Smooth muscle cell (in vitro differentiated cells): ENCODE results near the gene NR0B2. TPM values are rescaled to one million over a fixed set of nuclear protein-coding genes. Genes with fewer than 3 reads are reported as not detected.

ENCODE experiments used
- DNase-seq: peaks from one replicate; lab custom pipeline; 2025; ENCODE audit not compliant: unreplicated experiment; lab: John Stamatoyannopoulos, UW
- H2AFZ ChIP-seq: fragments of 200-600 bp; sonication (generic); 2 replicates; pipeline ENCODE4 v1.6.0; 2016; ENCODE audit warnings: antibody characterized with exemption, low read depth, mild to moderate bottlenecking
- H3F3A ChIP-seq: fragments of 200-600 bp; sonication (generic); 2 replicates; pipeline ENCODE4 v1.6.0; 2017; ENCODE audit warnings: antibody characterized with exemption, low read depth
- H3K27ac ChIP-seq: fragments of 200-600 bp; sonication (generic); 2 replicates; pipeline ENCODE4 v1.5.1; 2016; ENCODE audit warnings: low read depth, mild to moderate bottlenecking
- H3K27me3 ChIP-seq: fragments of 200-600 bp; sonication (generic); 2 replicates; pipeline ENCODE4 v1.6.1; 2016; ENCODE audit warnings: low read depth, mild to moderate bottlenecking
- H3K36me3 ChIP-seq: fragments of 200-600 bp; sonication (generic); 2 replicates; pipeline ENCODE4 v1.5.1; 2016; ENCODE audit warnings: low read depth
- H3K4me1 ChIP-seq: fragments of 200-600 bp; sonication (generic); 2 replicates; pipeline ENCODE4 v1.5.1; 2016; ENCODE audit warnings: low read depth
- H3K4me2 ChIP-seq: fragments of 200-600 bp; sonication (generic); 2 replicates; pipeline ENCODE4 v1.6.0; 2016; ENCODE audit warnings: mild to moderate bottlenecking
- H3K4me3 ChIP-seq: fragments of 200-600 bp; sonication (generic); 2 replicates; pipeline ENCODE4 v1.5.1; 2016; ENCODE audit warnings: mild to moderate bottlenecking
- H3K79me2 ChIP-seq: fragments of 200-600 bp; sonication (generic); 2 replicates; pipeline ENCODE4 v1.6.0; 2016; ENCODE audit warnings: low read depth, mild to moderate bottlenecking
- H3K9ac ChIP-seq: fragments of 200-600 bp; sonication (generic); 2 replicates; pipeline ENCODE4 v1.6.0; 2016; ENCODE audit warnings: low read depth
- H3K9me3 ChIP-seq: fragments of 200-600 bp; sonication (generic); replicated peaks from 2 replicates; pipeline ENCODE4 v1.5.1; 2016; ENCODE audit warnings: low read depth
- H4K20me1 ChIP-seq: fragments of 200-600 bp; sonication (generic); 2 replicates; pipeline ENCODE4 v1.6.0; 2016; ENCODE audit warnings: low read depth
- WGBS: methylation state at CpG from one replicate; pipeline ENCODE4 v1.1.7; 2016; ENCODE audit warnings: low lambda C conversion rate; 5-methylcytosine and 5-hydroxymethylcytosine counted together
- polyA plus RNA-seq: library from polyadenylated mRNA; unstranded; fragments of >200 nt; fragmentation: Nextera tagmentation; extraction: Ambion mirVana; gene quantifications from 2 replicates; pipeline ENCODE4 v1.2.1, GENCODE V29; 2016
- total RNA-seq: library from RNA; depleted of rRNA; stranded (reverse); fragments of >200 nt; gene quantifications from 2 replicates; pipeline ENCODE4 v1.2.3, GENCODE V29; 2014
- TF ChIP-seq, protein P1 (sequence below): fragments of 200-600 bp; sonication (generic); IDR thresholded peaks from 2 replicates; pipeline ENCODE4 v1.5.1; 2017; ENCODE audit warnings: borderline replicate concordance, mild to moderate bottlenecking, antibody characterized with exemption; ENCODE audit not compliant: insufficient read depth, poor library complexity, severe bottlenecking

Gene NR0B2
- total and polyA plus RNA-seq, 2 experiments from 2014 or later: not detected

DNA sequence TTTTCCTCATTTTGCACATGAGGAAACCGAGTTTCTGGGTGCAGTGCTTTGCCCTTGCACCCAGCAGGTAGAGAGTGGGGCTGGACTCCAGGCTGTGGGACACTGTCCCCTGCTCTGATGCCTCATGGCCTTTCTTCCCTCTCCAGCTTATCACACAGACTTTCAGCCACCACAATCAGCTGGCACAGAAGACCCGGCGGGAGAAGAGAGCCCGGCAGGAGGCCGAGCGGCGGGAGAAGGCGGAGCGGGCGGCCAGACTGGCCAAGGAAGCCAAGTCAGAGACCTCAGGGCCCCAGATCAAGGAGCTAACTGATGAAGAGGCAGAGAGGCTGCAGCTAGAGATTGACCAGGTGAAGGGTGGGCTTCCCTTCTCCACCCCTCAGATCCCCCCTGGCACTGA lies 27.5 kb upstream of the NR0B2 start:
- TF ChIP-seq, protein P1, sequence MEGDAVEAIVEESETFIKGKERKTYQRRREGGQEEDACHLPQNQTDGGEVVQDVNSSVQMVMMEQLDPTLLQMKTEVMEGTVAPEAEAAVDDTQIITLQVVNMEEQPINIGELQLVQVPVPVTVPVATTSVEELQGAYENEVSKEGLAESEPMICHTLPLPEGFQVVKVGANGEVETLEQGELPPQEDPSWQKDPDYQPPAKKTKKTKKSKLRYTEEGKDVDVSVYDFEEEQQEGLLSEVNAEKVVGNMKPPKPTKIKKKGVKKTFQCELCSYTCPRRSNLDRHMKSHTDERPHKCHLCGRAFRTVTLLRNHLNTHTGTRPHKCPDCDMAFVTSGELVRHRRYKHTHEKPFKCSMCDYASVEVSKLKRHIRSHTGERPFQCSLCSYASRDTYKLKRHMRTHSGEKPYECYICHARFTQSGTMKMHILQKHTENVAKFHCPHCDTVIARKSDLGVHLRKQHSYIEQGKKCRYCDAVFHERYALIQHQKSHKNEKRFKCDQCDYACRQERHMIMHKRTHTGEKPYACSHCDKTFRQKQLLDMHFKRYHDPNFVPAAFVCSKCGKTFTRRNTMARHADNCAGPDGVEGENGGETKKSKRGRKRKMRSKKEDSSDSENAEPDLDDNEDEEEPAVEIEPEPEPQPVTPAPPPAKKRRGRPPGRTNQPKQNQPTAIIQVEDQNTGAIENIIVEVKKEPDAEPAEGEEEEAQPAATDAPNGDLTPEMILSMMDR: no peak
- Histone ChIP-seq H3K27me3 (no peaks in the 10 kb centered on the region), H3K79me2 (peaks cover 26% of the 10 kb centered on the region), H3K4me3 (no peak overlapping the region), H3K9ac (no peak overlapping the region), H3K9me3 (no peaks in the 10 kb centered on the region), H3K27ac (no peak overlapping the region), H4K20me1 (peaks cover 32% of the 10 kb centered on the region), H3K4me1 (no peaks in the 10 kb centered on the region), H2AFZ (no peak overlapping the region), H3K36me3 (peaks cover 5% of the 10 kb centered on the region), H3F3A (peaks cover 2% of the 10 kb centered on the region), H3K4me2 (no peak overlapping the region)
- 99% methylated on average over 10 of the region's 10 CpGs for WGBS
- DNase-seq: no peak

- Histone ChIP-seq H3K4me3 (no peak overlapping the region), H3K27me3 (no peaks in the 10 kb centered on the region), H3K36me3 (peaks cover 5% of the 10 kb centered on the region), H3K9ac (no peak overlapping the region), H3K79me2 (peaks cover 26% of the 10 kb centered on the region), H3K27ac (no peak overlapping the region), H2AFZ (no peak overlapping the region), H3F3A (no peaks in the 10 kb centered on the region), H3K9me3 (no peaks in the 10 kb centered on the region), H3K4me2 (no peak overlapping the region), H3K4me1 (no peaks in the 10 kb centered on the region), H4K20me1 (peaks cover 32% of the 10 kb centered on the region)
- DNase-seq: no peak
- TF ChIP-seq, protein P1: no peak
- 96% methylated on average over 2 of the region's 2 CpGs for WGBS
Measured at GRCh38 chr1:26938659-26939025, 24.9 kb upstream of the NR0B2 start.

- H3K9ac ChIP-seq: no peak overlapping the region
- H4K20me1 ChIP-seq: peaks cover 32% of the 10 kb centered on the region
- 86% methylated on average over 4 of the region's 4 CpGs for WGBS
- H3K79me2 ChIP-seq: peaks cover 26% of the 10 kb centered on the region
- H3K4me3 ChIP-seq: no peak overlapping the region
- no peaks in the 10 kb centered on the region for H3K36me3 ChIP-seq
- no peak overlapping the region for H3K27ac ChIP-seq
- TF ChIP-seq, protein P1: no peak
- no peaks in the 10 kb centered on the region for H3K27me3 ChIP-seq
- H2AFZ ChIP-seq: no peak overlapping the region
- no peak for DNase-seq
- no peaks in the 10 kb centered on the region for H3K4me1 ChIP-seq
- no peaks in the 10 kb centered on the region for H3F3A ChIP-seq
- H3K9me3 ChIP-seq: no peaks in the 10 kb centered on the region
- H3K4me2 ChIP-seq: no peak overlapping the region
Measured at GRCh38 chr1:26938004-26938658, 24.4 kb upstream of the NR0B2 start.

DNA sequence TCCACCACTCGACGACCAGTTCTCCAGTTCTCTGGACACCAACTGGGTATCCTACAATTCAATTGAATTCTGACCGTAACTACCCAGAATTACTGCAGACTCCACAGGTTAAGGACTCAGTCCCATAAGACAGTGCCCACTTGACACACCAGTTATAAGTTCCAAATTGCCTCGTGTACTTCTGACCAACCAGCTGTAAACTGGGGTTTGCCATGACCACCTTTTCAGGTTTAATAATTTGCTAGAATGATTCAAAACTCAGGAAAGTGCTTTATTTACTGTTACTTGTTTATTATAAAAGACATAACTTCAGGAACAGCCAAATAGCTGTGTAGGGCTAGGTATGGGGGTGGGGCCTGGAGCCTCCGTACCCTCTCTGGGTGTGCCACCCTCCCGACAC lies 23.0 kb upstream of the NR0B2 start:
- Histone ChIP-seq H3K79me2 (peaks cover 26% of the 10 kb centered on the region), H2AFZ (no peak overlapping the region), H3K4me2 (no peak overlapping the region), H3K9ac (no peak overlapping the region), H4K20me1 (peaks cover 36% of the 10 kb centered on the region), H3K36me3 (no peaks in the 10 kb centered on the region), H3K9me3 (no peaks in the 10 kb centered on the region), H3F3A (no peaks in the 10 kb centered on the region), H3K27me3 (no peaks in the 10 kb centered on the region), H3K4me1 (no peaks in the 10 kb centered on the region), H3K4me3 (no peak overlapping the region), H3K27ac (no peak overlapping the region)
- 96% methylated on average over 6 of the region's 6 CpGs for WGBS
- TF ChIP-seq, protein P1: no peak
- DNase-seq: no peak
